Caco-2 (cell line): ENCODE measurements around the gene PDPN. TPM values are rescaled to one million over a fixed set of nuclear protein-coding genes. Genes with fewer than 3 reads are reported as not detected.

ENCODE experiments used
- BruUV-seq: library from RNA; stranded (reverse); fragments of 400-500 nt; replicated peaks from 2 replicates; lab custom pipeline; 2021; lab: Mats Ljungman, UMichigan
- CTCF ChIA-PET: fragments of 300-600 bp; sonication (Branson Sonifier 250); formaldehyde crosslinking; loops from one replicate; lab custom pipeline; 2022; ENCODE audit warnings: antibody characterized with exemption; lab: Charles Lee
- POLR2A ChIA-PET: fragments of 300-600 bp; sonication (Branson Sonifier 250); formaldehyde crosslinking; loops from one replicate; lab custom pipeline; 2022; ENCODE audit warnings: antibody characterized with exemption; lab: Charles Lee
- DNase-seq, 2 experiments: peaks; one replicate each; pipeline versions ENCODE4 v3.0.0 to v3.0.0-alpha.2; 2020 to 2022
- H3K27me3 ChIP-seq: replicated peaks from 2 replicates; pipeline ENCODE4 v1.6.0; 2011; ENCODE audit warnings: low read length; ENCODE audit not compliant: control insufficient read depth, insufficient read depth
- H3K36me3 ChIP-seq: 2 replicates; pipeline ENCODE4 v1.5.1; 2011; ENCODE audit warnings: low read length; ENCODE audit not compliant: control insufficient read depth, insufficient read depth
- H3K4me1 ChIP-seq: fragments of 250-450 bp; sonication (Bioruptor Pico); 2 replicates; pipeline ENCODE4 v1.5.1; 2020; ENCODE audit warnings: mild to moderate bottlenecking
- H3K4me3 ChIP-seq: 2 replicates; pipeline ENCODE4 v1.5.1; 2011; ENCODE audit warnings: low read depth, mild to moderate bottlenecking, control low read depth, low read length
- H3K9me3 ChIP-seq: fragments of 250-450 bp; sonication (Bioruptor Pico); 2 replicates; pipeline ENCODE4 v1.5.1; 2020; ENCODE audit warnings: mild to moderate bottlenecking, moderate library complexity
- H3K27ac Mint-ChIP-seq: one replicate; pipeline ENCODE4 v1.8.0; 2022; ENCODE audit warnings: mixed read lengths; ENCODE audit not compliant: unreplicated experiment
- H3K27me3 Mint-ChIP-seq: one replicate; pipeline ENCODE4 v1.8.0; 2022; ENCODE audit warnings: mixed read lengths; ENCODE audit not compliant: insufficient read depth, unreplicated experiment
- H3K36me3 Mint-ChIP-seq: one replicate; pipeline ENCODE4 v1.8.0; 2022; ENCODE audit warnings: mild to moderate bottlenecking, mixed read lengths; ENCODE audit not compliant: insufficient read depth, unreplicated experiment
- H3K4me1 Mint-ChIP-seq: one replicate; pipeline ENCODE4 v1.8.0; 2022; ENCODE audit warnings: low read depth, mixed read lengths; ENCODE audit not compliant: unreplicated experiment
- H3K4me3 Mint-ChIP-seq: one replicate; pipeline ENCODE4 v1.8.0; 2022; ENCODE audit warnings: mild to moderate bottlenecking, moderate library complexity, mixed read lengths; ENCODE audit not compliant: unreplicated experiment
- H3K9me3 Mint-ChIP-seq: one replicate; pipeline ENCODE4 v1.8.0; 2022; ENCODE audit warnings: mixed read lengths; ENCODE audit not compliant: unreplicated experiment
- intact Hi-C: fragments of 100-400 bp; cut with micrococcal nuclease; formaldehyde crosslinking; loops from one replicate; pipeline ENCODE4 v1.10.0; 2022; ENCODE audit not compliant: unreplicated experiment
- total RNA-seq: library from RNA; stranded (reverse); gene quantifications from 2 replicates; pipeline ENCODE4 v1.2.3, GENCODE V29; 2022
- TF ChIP-seq, protein P1 (sequence below), 2 experiments: fragments of 200-600 bp in 1 of 2; IDR thresholded peaks; 1 replicate in 1 of 2; 2 replicates in 1 of 2; pipeline versions ENCODE4 v1.5.1 to v1.8.0; 2011 to 2022; ENCODE audit warnings: antibody characterized with exemption in 1 of 2, control low read depth in 1 of 2, inconsistent platforms in 1 of 2, low read depth in 1 of 2, low read length in 1 of 2, mild to moderate bottlenecking in 1 of 2, moderate library complexity in 1 of 2; ENCODE audit not compliant: insufficient read depth in 1 of 2, severe bottlenecking in 1 of 2, unreplicated experiment in 1 of 2

Gene PDPN
- total RNA-seq, 1 experiment from 2014 or later, result not detected

DNA sequence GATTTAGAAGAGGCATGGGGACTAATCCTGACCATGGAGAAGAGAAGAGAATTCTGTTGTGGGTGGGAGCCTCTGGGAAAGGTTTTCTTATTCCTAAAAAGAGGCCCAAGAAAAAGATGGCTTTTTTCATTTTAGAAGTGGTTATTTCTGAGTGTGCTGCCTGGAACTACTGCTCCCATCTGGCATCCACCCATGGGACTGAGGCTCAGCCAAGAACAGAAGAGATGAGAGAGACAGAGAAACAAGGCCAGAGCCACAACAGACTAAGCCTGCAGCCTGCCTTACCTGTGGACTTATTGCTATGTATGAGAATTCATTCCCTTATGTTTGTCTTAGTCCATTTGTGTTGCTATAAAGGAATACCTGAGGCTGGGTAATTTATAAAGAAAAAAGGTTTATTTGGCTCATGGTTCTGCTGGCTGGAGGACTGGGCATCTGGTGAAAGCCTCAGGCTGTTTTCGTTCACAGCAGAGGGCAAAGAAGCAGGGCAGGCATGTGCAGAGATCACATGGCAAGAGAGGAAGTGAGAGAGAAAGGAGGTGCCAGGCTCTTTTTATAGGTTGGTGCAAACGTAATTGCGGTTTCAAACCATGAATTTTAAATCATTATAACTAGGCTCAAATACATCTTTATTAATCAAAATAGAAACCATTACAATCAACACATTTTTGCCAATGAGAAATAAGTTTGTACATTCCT, 58.8 kb downstream of the PDPN start:
- no peak for DNase-seq
- TF ChIP-seq, protein P1, sequence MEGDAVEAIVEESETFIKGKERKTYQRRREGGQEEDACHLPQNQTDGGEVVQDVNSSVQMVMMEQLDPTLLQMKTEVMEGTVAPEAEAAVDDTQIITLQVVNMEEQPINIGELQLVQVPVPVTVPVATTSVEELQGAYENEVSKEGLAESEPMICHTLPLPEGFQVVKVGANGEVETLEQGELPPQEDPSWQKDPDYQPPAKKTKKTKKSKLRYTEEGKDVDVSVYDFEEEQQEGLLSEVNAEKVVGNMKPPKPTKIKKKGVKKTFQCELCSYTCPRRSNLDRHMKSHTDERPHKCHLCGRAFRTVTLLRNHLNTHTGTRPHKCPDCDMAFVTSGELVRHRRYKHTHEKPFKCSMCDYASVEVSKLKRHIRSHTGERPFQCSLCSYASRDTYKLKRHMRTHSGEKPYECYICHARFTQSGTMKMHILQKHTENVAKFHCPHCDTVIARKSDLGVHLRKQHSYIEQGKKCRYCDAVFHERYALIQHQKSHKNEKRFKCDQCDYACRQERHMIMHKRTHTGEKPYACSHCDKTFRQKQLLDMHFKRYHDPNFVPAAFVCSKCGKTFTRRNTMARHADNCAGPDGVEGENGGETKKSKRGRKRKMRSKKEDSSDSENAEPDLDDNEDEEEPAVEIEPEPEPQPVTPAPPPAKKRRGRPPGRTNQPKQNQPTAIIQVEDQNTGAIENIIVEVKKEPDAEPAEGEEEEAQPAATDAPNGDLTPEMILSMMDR (IDR thresholded peaks at IDR 0.05; ENCODE audit: insufficient read depth in 1 of 2, low read depth in 1 of 2, low read length in 1 of 2, severe bottlenecking in 1 of 2, unreplicated experiment in 1 of 2), result no peak
- H3K27me3 Mint-ChIP-seq, result no peaks in the 10 kb centered on the region
- POLR2A ChIA-PET, result no interaction called here
- no peaks in the 10 kb centered on the region for H3K36me3 Mint-ChIP-seq
- H3K4me1 Mint-ChIP-seq, result no peaks in the 10 kb centered on the region
- Histone ChIP-seq H3K4me3 (no peak overlapping the region), H3K4me1 (no peaks in the 10 kb centered on the region), H3K36me3 (no peaks in the 10 kb centered on the region), H3K9me3 (no peaks in the 10 kb centered on the region), H3K27me3 (no peaks in the 10 kb centered on the region)
- H3K27ac Mint-ChIP-seq, result no peak overlapping the region
- H3K4me3 Mint-ChIP-seq, result no peak overlapping the region
- H3K9me3 Mint-ChIP-seq, result peaks cover 19% of the 10 kb centered on the region
- intact Hi-C loops, result no loop called here
- no TSS peak for BruUV-seq
- CTCF ChIA-PET, result no interaction called here

DNA sequence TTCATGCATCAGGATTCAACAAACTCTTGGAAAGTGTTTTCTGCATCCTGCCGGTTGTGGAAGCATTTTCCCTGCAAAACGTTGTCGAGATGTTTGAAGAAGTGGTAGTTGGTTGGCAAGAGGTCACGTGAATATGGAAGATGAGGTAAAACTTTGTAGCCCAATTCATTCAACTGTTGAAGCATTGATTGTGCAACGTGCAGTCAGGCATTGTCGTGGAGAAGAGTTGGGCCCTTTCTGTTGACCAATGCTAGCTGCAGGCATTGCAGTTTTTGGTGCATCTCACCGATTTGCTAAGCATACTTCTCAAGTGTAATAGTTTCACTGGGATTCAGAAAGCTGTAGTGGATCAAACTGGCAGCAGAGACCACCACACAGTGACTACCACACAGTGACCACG, 59.4 kb downstream of the PDPN start:
- POLR2A ChIA-PET, result no interaction called here
- intact Hi-C loops, result no loop called here
- Mint-ChIP-seq H3K36me3 (no peaks in the 10 kb centered on the region), H3K27me3 (no peaks in the 10 kb centered on the region), H3K4me3 (no peak overlapping the region), H3K4me1 (no peaks in the 10 kb centered on the region), H3K9me3 (peaks cover 19% of the 10 kb centered on the region), H3K27ac (no peak overlapping the region)
- no TSS peak for BruUV-seq
- CTCF ChIA-PET, result no interaction called here
- Histone ChIP-seq H3K9me3 (no peaks in the 10 kb centered on the region), H3K36me3 (no peaks in the 10 kb centered on the region), H3K27me3 (no peaks in the 10 kb centered on the region), H3K4me1 (no peaks in the 10 kb centered on the region), H3K4me3 (no peak overlapping the region)
- no peak for DNase-seq
- TF ChIP-seq, protein P1 (IDR thresholded peaks at IDR 0.05; ENCODE audit: insufficient read depth in 1 of 2, low read depth in 1 of 2, low read length in 1 of 2, severe bottlenecking in 1 of 2, unreplicated experiment in 1 of 2), result no peak

DNA sequence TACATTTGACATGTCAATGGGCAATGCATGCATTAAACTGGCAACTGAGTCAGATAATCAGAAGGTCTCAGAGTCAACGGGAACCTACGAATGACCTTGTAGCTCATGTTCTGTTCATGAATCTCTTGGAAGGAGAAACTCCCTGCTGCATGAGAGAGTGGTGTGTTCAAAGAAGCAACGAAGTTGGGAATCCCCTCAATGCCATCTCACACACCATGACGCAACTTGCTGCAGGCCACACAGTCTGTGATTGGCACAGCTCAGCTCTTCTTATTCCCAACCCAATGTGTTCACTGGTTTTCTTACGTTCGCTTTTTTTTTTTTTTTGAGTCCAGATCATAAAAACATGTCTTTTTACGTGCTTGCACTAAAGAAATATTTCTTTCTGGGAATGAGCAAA, 62.9 kb downstream of the PDPN start:
- H3K36me3 Mint-ChIP-seq, result no peaks in the 10 kb centered on the region
- Histone ChIP-seq H3K4me1 (no peaks in the 10 kb centered on the region), H3K9me3 (no peaks in the 10 kb centered on the region), H3K4me3 (no peak overlapping the region), H3K27me3 (no peaks in the 10 kb centered on the region), H3K36me3 (no peaks in the 10 kb centered on the region)
- no TSS peak for BruUV-seq
- H3K27me3 Mint-ChIP-seq, result no peaks in the 10 kb centered on the region
- intact Hi-C loops, result no loop called here
- no peak overlapping the region for H3K4me3 Mint-ChIP-seq
- H3K4me1 Mint-ChIP-seq, result no peaks in the 10 kb centered on the region
- no peak for DNase-seq
- no peak overlapping the region for H3K27ac Mint-ChIP-seq
- CTCF ChIA-PET, result no interaction called here
- TF ChIP-seq, protein P1 (IDR thresholded peaks at IDR 0.05; ENCODE audit: insufficient read depth in 1 of 2, low read depth in 1 of 2, low read length in 1 of 2, severe bottlenecking in 1 of 2, unreplicated experiment in 1 of 2), result no peak
- peaks cover 12% of the 10 kb centered on the region for H3K9me3 Mint-ChIP-seq
- POLR2A ChIA-PET, result no interaction called here
